Activated CD4-positive, alpha-beta T cell treated with anti-CD3 and anti-CD28 coated beads, Interleukin-2, amount 50 U/mL, for 4 hours (primary cell): ENCODE results near the gene SHB.
A peak's percentile ranks its signal among the peaks of the same experiment; 100 is the strongest.
"Not testable (repeated sequence)": the region's sequence is repeated elsewhere in the genome, so short reads cannot be mapped to it uniquely, and the experiment has no call there.

ENCODE experiments used
- DNase-seq, 2 experiments: peaks; one replicate each; pipeline ENCODE4 v3.0.0-alpha.2; 2020

SHB gene

DNA sequence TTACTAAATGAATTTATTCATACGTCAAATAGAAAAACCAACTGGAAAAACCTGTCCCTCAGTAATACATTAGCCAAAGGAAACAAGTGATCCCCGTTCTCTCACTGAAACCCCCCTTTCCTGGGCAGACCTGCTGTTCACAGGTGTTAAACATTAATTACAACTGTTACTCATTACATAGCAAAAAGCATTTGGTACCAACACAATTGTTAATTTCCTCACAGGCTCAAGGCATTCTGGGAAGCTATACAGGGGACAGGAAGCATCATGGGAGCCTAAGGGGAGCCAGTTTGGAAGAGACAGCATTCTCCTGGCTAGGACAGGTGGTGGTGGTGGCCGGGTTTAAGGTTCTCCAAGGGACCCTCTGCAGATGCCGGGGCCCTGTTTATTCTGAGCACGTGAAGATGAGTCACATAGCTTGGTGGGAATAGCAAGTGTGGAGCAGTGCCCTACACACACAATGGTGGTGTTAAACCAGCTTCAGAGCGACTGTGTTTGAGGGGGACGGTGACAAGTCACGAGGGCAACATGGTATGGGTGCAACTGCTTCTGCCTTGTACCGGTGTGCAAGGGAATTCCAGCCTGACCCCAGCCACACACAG lies 102.5 kb downstream of the SHB start:
- DNase-seq: no peak

DNA sequence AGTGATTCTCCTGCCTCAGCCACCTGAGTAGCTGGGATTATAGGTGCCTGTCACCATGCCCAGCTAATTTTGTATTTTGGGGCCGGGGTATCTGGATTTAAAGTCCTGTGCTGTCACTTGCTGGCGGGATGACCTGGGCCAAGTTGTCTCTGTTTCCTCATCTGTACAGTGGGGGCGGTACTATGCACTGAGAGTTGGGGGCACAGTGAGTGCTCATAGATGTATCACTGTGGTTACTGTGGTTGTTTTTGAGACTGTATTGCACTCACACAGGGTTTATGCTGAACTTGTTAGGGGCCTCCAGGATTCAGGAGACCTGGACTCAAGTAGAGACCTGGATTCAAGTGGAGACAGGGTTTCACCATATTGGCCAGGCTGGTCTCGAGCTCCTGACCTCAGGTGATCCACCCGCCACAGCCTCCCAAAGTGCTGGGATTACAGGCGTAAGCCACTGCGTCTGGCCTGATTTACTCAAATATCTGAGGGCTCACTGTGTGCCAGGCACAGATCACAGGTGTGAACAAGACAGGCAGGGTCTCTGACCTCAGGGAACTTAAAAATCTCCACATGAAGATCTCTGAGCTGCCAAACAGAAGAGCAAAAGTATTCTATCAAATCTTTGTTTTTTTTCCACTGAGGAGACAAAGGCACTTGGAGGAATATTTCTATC lies 103.2 kb downstream of the SHB start:
- not testable (repeated sequence) for DNase-seq

DNA sequence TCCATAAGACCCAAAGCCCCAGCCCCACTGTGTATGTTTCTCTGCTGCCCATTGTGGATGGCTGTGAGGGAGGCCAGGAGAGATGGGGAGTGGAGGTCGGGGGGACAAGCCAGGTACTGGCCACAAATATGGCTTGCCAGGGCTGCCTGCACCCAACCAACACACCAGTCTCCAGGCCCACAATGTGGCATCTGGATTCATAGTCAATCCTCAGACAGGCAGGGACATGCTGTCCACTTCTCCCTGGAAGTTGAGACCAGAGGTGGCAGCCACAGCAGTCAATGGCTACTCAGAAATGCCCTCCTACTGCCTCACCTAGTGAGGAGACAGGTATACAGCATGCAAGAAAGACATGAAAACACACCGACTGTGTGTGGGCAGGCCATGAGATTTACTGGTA lies 103.9 kb downstream of the SHB start:
- no peak for DNase-seq

DNA sequence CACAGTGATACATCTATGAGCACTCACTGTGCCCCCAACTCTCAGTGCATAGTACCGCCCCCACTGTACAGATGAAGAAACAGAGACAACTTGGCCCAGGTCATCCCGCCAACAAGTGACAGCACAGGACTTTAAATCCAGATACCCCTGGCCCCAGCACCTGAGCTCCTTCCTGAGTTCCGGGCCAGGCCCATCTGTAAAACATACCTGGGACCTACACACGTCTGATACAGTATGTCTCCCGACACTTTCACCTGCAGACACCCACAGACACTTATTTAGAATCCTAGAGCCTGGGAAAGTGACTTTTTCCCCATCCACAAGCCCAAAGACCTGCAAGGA lies 104.3 kb downstream of the SHB start:
- DNase-seq: no peak

DNA sequence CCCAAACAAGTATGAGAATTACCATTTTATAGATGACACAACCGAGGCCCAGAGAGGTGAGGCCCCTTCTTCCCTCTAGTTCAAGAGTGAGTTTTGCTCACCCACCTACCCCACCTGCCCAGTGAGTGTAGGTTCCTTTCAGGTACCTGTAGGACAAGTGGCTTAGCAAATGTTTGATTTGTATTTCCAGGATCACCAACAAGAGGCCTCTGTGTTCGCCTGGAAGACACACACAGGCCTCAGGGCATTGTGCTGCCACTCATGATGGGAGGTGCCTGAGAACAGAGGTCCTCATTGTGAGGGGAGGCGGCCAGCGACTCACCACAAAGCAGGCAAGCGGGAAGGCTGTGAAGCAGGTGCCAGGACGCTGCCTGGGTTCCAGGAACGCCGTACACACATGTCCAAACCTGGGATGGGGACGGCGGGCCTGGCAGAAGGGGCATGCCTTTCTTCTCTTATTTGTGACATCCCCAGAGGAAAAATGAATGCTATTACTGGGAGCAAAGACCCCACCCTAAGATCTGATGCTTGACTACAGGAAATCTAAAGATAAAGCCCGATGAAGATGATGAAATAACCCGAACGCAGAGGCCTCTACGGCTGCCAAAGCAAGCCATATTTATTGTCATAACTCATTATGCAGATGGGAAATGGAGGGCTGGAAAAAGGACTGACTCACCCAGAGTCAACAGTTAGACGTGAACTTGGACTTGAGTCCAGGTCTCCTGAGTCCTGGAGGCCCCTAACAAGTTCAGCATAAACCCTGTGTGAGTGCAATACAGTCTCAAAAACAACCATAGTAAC lies 104.9 kb downstream of the SHB start:
- no peak for DNase-seq

DNA sequence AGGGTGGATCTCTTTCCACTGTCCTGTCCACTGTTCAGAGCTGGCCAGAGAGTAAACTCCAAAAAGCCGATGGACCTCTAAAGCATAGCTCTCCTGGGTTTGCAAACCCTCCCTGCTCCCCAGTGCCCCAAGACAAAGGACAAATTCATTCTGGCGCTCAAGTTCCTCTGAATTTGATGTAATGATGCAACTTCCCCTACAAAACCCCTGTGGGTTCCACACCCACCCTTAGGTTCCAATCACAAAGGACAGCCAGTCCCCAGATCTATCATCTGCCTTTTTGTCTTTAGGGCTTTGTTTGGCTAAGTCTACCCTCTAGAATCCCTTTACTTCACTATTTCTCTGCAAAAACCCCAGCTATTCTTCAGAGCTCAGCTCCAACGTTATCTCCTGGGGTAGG lies 107.7 kb downstream of the SHB start:
- DNase-seq: no peak

DNA sequence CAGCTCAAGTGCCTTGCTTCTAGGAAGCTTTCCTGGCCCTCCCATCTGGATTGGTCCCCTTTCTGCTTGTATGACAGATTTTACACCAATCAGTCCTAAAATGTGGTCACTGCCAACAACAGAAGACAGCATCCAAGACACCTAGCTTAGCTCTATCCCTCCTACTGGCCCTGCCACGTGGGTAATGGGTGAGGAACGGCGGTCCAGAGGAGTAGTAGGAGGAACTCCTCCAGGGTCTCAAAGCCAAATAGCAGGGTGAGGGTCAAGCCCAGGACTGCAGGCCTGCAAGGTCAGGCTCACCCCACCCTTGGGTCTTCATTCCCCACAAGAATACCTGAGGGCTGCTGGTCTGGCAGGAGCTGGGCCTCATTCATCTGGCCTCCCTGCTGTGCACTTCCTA lies 108.4 kb downstream of the SHB start:
- DNase-seq: no peak

DNA sequence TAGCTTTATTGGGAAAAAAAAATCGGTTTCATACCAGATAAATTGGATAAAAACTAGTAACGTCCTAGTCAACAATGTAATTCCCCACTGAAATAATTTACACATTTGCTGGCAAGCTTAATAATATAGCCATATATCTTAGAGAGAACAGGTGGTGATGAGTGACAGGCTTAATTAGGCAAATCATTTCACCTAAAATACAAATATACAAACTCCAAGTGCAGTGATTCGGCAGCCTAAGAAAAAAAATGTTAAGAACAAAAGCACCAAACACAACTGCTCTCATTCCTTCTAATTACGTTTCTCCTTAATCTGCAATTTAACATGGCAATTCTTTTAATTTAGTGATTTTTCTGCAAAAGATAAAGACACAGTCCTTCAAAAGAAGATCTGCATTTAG lies 109.1 kb downstream of the SHB start:
- no peak for DNase-seq

DNA sequence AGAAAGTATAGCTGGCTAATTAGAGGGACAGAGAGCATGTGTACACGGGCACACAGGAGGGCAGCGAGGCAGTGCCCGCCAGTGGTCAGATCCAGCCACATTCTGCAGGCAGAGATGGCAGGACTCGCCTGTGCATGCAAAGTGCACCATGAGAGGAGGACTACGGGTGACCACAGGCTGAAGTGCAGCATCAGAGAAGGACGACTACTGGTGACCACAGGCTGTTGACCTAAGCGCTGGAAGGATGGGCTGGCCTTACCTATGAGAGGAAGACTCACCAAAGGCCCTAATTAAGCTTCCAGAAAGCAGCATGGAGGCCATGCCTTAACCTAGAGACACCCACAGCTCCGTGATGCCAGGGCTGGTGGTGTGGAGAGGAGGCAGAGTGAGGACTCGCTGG lies 110.9 kb downstream of the SHB start:
- no peak for DNase-seq

DNA sequence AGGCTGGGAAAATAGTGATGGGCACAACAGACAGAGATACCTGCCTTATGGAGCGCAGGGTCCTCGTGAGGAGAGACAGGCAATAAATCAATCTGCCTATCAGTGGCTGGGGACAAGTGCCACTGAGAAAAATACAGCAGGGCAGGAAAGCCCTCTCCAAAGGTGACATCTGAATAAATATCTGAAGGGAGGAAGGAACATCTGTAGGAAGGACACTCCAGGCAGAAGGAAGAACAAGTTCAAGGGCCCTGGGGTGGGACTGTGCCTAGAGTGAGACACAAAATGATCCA lies 111.4 kb downstream of the SHB start:
- DNase-seq: no peak

DNA sequence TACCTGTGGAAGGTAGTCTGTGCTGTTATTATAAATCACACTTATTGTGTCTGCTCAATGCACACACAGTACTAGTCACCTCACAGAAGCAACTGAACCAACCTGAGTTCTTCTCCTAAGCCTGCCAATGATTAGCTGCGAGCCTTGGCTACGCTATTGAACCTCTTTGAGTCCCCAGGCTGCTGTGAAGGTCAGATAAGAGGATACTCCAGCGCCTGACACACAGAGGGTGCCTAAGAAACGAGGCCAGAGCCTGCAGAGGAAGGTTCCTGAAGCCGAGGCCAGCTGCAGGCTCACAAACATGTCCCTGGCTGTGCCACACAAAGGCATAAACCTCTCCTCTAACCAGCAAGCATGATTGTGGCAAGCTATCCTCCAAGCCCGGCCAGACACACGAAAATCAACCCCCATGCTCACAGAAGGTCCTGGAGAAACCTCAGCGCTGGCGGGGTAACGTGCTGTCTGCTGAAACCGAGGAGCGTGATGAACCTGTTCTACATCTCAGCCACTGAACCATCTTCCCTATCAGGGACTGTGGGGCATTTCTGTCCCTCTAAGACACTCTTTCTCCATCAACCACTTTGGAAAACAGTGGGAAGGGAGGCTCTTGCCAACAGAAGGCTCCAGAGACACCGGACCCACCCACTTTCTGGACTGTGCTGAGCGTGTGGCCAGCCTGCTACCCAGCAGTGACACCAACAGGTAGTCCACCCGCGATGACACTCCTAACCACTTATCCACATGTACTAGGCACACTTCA lies 111.9 kb downstream of the SHB start:
- DNase-seq: no peak

DNA sequence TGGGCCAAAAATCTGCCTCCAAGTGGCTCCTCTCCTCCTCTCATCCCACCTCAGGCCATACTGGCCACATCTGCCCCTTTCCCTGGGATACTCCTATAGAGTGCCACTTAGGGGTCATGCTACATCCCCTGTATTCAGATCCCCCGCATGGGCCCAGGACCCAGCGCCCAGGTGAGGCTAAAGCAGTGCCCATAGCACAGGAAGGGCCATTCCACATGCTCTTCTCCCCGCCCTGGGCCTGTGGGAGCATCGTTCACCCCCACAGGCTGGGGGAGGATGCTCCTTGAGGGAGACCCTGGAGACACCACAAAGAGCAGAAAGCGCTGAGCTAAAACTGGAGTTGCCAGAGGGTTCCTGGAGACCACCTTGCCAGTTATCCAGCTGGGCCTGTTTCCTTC lies 112.6 kb downstream of the SHB start:
- no peak for DNase-seq

DNA sequence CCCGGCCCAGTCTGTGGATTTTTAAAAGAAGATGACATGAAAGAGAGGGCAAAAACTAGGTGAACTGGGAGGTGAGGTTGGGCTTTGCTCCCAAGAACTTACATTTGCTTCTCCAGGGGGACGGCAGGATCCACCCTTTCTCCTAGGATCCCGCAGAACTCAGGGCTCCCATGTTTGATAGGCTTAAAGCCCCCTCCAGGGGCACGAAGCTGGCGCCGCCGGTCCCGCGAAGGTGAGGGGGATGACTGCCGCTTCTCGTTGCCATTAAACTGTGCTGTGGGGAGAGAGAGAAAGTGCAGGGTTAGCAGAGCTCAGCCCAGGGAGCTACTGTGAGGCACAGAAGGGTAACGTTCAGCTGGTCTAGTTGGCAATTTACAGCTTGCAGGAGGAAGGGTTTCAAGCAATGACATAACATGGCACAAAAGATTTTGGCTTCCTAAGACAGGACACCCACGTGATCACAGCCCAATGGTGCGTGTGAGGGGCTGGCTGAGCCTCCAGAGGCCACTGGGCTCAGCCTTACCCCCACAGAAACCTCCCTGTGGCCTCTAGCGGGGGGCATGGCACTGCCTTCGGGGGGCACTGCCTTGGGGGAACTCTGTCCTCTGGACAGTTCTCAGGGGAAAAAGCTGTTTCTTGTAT lies 113.1 kb downstream of the SHB start:
- DNase-seq: no peak

DNA sequence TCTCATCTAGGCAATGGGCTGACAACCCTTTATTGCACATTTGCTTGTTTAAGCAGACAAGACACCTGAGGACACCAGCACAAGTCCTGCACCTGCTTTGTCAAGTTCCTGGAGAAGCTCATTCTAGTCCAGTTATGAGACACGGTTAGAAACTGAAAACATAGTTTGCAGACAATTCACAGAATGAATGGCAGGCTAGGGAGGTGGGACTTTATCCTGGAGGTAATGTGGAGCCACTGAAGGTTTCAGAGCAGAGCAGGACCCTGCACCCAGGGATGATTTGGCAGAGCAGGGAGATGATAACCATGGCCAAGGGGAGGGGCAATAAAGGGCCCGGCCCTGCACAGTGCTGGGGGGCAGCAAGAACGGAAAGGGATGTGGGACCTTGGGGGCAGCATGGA lies 114.4 kb downstream of the SHB start:
- no peak for DNase-seq

DNA sequence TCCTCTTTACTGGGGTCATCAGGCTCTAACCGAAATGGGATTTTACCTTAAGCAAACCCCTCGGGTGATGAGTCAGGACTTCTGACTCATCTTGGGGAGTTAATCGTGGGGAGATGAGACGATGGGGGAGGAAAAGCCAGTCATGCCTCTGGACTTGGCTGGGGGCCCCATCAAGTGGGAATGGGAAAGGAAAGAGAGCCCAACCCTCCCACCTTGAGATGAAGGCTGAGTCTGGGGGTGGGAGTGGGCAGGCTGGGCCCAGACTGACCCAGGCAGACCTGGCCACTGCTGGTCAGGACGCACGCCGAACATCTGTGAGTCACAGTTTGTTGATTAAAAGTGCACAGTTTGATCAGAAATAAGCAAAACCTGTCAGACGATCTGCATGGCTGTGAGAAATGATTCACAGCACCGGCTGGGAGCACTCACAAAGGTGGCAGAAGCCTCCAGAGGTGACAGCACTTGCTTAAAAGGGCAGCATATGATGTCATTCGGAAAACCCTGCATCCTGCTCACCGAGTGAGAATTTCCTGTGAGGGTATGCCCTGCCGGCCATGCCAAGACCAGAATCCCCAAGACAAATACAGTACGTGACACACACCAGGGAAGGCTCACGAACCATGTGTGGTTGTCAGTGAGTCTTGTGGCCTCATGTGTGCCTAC lies 115.1 kb downstream of the SHB start:
- DNase-seq: peak; percentile 3 to 7

DNA sequence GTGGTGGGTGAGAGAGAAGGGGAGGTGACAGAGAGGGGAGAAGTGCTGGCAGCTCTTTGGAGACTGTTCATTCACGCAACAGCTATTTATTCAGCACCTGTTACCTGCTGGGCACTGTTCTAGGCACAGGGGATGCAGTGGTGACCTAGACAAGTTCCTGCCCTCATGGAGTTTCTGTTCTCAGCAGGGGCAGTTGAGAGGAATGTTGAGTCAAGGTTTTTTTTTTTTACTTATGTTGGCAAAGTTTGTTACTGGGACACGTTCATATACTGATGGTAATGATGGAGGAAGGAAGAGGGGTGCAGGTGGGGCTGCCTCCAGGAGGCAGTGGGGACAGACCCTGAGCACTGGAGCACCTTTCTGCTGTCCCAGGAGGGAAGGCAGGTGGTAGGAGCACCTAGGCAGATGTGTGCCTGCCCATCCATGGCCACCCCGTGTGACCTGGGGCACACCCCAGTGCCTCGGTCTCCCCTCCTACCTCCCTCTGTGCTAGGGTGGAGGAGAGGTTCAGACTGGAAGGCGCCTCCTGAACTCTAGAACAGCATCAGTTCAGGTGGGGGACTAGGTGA lies 115.7 kb downstream of the SHB start:
- no peak for DNase-seq

DNA sequence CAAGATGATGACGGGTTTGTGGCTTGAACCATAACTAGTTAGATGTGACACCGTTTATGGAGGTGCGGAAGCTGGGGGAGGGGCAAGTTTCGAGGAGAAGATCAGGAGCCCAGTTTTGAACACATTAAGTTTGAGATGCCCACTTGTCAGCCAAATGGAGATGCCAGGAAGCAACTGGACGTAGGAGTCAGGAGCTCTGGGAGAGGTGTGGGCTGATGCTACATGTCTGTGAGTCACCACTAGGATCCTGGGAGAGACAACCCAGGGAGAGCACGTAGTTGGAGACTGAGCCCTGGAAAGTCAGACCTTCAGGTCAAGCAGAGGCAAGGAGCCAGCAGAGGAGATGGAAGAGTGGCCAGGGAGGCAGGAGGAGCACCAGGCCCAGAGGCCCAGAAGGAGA lies 116.3 kb downstream of the SHB start:
- no peak for DNase-seq

DNA sequence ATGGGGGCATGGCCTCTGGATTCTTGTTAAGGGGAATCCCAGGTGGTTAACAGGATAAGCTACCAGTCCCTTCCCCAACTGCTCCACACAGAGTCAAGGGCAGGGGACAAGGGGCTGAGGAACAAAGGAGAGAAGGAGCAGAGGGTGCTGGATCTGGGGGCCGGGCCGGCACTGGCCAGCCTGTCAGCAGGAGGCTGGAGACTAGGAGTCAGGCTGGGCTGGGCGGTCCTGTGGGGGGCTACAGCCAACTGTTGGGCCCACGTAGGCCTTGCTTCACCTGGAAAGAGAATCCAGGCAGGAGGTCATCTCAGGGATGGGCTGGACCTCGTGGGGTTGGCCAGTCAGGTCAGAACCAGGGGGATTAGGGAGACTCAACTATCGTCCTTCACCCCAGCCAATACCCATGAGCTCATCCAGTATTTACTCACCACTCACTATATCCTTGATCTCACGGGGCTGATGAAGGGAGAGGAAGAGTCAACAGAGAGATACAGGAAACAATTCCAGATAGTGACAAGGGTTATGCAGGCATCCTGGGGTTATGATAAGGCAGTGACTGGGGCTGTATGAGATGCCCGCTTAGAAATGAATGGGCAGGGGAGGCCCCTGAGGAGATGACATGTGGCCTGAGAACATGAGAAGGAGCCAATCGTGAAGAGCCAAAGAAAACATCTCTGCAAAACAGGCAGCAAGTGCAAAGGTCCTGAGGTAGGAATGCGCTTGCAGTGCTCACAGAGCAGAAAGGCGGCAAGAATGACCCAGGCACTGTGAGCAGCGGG lies 117.2 kb downstream of the SHB start:
- DNase-seq: no peak

DNA sequence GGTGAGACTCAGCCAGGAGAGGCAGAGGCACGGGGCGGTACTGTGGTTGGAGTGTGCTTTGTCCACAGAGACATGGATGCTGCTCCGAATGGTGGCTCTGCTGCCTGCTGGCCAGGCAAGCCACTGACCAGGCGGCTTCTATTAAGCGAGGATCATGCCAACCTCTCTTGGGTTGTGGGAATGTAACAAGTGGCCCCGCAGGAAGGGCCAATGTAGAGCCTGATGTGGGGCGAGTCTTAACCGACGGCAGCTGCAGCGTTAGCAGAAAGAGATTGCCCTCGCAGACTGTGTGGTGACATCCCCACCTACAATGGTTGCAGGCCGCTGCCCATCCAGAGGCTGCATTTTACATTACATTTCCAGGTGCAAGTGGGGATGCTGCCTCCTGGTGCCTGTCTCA lies 118.5 kb downstream of the SHB start:
- no peak for DNase-seq

DNA sequence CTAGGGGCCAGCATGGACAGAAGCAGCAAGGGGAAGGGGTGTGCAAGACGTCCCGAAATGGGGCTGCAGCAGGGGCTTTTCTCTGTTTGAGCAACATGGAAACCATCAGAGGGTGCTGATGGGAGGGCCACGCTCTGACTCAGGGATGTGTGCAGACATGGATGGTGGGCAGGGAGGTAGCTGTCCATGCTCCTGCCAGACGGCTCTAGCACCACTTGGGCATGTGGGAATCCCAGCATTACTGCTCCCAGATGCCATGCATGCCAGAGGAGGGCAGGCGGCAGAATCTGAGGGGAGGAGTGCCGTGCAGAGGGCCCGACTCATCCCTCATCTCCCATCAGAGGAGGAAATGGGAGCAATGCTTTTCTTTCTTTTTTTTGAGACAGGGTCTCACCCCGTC lies 119.5 kb downstream of the SHB start:
- no peak for DNase-seq

DNA sequence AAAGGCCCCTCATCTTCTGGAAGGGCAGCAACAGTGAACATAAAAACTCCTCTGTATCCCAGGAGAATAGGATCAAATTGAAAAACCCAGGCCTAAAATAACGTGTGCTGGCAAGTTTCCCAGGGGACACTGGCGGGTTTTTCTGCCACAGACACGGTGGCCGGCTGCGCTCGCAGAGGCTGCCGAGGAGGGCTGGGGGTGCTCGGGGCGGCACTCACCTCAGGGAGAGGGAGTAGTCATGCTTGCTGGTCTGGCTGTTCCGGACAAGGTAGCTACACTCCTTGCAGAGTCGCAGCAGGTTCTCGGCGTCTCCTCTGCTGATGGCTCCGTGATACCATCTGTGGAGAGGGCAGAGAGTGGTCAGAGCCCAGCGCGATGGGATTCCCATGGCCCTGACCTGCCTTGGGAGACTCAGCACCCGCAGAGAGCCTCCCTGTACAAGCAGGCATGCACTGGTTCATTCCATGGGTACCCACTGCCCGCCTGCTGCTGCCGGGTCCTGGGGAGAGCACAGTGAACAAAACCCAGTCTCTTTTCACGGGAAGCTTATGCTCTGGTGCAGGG lies 120.5 kb downstream of the SHB start:
- no peak for DNase-seq
